ENCODE data around the gene RNF112.

GRCh38 chr17:19461116-19461515 lies 50.1 kb downstream of the RNF112 start:
- TF ChIP-seq CTCF (IDR thresholded peaks at IDR 0.05 in 8 of 11, conservative IDR thresholded peaks at IDR 0.05 in 3 of 11) (no peak), POLR2A (IDR thresholded peaks at IDR 0.05) (no peak), POLR2AphosphoS5 (IDR thresholded peaks at IDR 0.05) (no peak)
